HL-60 (cell line): ENCODE results near the gene SORL1.

ENCODE experiments used
- POLR2AphosphoS5 ChIP-seq: IDR thresholded peaks from 2 replicates; pipeline ENCODE4 v1.6.1; 2012; ENCODE audit warnings: low read depth
- TF ChIP-seq, protein P1 (sequence below): IDR thresholded peaks from one replicate; pipeline ENCODE4 v1.5.1; 2011; ENCODE audit warnings: low read length, control low read depth, inconsistent platforms; ENCODE audit not compliant: insufficient read depth
- TF ChIP-seq, protein P2 (sequence below): IDR thresholded peaks from 2 replicates; pipeline ENCODE4 v1.6.1; 2012; ENCODE audit warnings: low read depth; ENCODE audit not compliant: insufficient replicate concordance

DNA sequence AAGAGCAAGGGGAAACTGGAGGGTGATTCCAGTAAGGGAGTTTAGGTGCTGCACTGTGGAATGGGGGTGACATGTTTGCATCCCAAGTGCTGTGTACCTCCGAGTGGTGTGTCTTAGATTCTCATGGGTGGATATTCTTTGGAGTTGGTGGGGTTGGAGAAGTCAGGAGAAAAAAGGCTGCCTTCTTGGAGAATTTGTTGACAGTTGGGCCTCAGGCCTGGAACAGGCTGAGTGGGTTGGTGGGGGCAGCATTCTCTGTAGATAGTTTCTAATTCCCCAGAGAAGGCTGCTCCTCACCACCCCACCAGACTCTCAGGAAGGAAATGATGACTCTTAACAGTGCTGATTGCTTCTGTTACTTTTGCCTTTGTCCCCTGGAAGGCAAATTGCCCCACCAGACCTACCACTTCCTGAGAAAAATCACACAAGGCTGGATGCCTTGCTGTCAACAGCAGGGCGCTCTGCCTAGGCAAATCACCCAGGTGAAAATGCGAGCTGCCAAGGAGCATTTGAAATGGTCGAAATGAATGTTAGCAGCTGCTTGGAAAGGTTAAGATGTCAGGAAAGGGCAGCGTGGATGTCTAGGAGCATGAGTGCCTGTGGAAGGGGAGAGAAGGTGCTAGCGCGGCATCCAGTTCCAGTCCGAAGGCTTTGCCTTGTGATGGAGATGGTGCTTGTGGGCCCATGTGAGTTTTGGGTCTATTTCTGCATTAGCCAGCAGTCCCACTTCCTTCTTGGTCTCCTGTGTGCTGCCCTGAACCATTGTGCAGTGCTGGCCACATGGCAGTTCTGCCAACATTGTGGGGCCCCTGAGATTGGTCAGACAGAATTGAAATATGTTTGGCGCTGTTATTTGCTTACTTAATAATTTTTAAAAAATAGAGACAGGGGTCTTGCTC, 30.4 kb downstream of the SORL1 start:
- TF ChIP-seq, protein P1, sequence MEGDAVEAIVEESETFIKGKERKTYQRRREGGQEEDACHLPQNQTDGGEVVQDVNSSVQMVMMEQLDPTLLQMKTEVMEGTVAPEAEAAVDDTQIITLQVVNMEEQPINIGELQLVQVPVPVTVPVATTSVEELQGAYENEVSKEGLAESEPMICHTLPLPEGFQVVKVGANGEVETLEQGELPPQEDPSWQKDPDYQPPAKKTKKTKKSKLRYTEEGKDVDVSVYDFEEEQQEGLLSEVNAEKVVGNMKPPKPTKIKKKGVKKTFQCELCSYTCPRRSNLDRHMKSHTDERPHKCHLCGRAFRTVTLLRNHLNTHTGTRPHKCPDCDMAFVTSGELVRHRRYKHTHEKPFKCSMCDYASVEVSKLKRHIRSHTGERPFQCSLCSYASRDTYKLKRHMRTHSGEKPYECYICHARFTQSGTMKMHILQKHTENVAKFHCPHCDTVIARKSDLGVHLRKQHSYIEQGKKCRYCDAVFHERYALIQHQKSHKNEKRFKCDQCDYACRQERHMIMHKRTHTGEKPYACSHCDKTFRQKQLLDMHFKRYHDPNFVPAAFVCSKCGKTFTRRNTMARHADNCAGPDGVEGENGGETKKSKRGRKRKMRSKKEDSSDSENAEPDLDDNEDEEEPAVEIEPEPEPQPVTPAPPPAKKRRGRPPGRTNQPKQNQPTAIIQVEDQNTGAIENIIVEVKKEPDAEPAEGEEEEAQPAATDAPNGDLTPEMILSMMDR = no peak
- TF ChIP-seq, protein P2, sequence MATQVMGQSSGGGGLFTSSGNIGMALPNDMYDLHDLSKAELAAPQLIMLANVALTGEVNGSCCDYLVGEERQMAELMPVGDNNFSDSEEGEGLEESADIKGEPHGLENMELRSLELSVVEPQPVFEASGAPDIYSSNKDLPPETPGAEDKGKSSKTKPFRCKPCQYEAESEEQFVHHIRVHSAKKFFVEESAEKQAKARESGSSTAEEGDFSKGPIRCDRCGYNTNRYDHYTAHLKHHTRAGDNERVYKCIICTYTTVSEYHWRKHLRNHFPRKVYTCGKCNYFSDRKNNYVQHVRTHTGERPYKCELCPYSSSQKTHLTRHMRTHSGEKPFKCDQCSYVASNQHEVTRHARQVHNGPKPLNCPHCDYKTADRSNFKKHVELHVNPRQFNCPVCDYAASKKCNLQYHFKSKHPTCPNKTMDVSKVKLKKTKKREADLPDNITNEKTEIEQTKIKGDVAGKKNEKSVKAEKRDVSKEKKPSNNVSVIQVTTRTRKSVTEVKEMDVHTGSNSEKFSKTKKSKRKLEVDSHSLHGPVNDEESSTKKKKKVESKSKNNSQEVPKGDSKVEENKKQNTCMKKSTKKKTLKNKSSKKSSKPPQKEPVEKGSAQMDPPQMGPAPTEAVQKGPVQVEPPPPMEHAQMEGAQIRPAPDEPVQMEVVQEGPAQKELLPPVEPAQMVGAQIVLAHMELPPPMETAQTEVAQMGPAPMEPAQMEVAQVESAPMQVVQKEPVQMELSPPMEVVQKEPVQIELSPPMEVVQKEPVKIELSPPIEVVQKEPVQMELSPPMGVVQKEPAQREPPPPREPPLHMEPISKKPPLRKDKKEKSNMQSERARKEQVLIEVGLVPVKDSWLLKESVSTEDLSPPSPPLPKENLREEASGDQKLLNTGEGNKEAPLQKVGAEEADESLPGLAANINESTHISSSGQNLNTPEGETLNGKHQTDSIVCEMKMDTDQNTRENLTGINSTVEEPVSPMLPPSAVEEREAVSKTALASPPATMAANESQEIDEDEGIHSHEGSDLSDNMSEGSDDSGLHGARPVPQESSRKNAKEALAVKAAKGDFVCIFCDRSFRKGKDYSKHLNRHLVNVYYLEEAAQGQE = no peak
- no peak; the same call in 1 of the 2 replicates for TF ChIP-seq POLR2AphosphoS5
